Fibroblast of lung (primary cell): ENCODE measurements around the gene NOC4L. TPM values are rescaled to one million over a fixed set of nuclear protein-coding genes. Genes with fewer than 3 reads are reported as not detected.

Source experiments
- DNase-seq, 2 donors: peaks; one replicate each; pipeline versions ENCODE4 v3.0.0 to v3.0.0-alpha.2; 2010; ENCODE audit warnings: low read depth in 2 of 2
- H2AFZ ChIP-seq: 2 replicates; pipeline ENCODE4 v1.5.1; 2012; ENCODE audit warnings: low read length, control low read depth, inconsistent platforms
- H3K27ac ChIP-seq: 2 replicates; pipeline ENCODE4 v1.5.1; 2011; ENCODE audit warnings: low read length, control low read depth; ENCODE audit not compliant: insufficient read depth
- H3K27me3 ChIP-seq: 2 replicates; pipeline ENCODE4 v1.5.1; 2011; ENCODE audit warnings: mild to moderate bottlenecking, low read length; ENCODE audit not compliant: control insufficient read depth, insufficient read depth
- H3K36me3 ChIP-seq: 2 replicates; pipeline ENCODE4 v1.5.1; 2011; ENCODE audit warnings: low read length; ENCODE audit not compliant: control insufficient read depth, insufficient read depth
- H3K4me1 ChIP-seq: 2 replicates; pipeline ENCODE4 v1.5.1; 2011; ENCODE audit warnings: low read length; ENCODE audit not compliant: control insufficient read depth, insufficient read depth; ENCODE audit errors: extremely low read depth
- H3K4me2 ChIP-seq: 2 replicates; pipeline ENCODE4 v1.5.1; 2011; ENCODE audit warnings: low read length, control low read depth; ENCODE audit not compliant: insufficient read depth; ENCODE audit errors: extremely low read depth
- H3K4me3 ChIP-seq, 4 experiments: fragments of 200-600 bp in 1 of 4; sonication (generic) in 1 of 4; replicated peaks in 1 of 4; 2 replicates each; pipeline ENCODE4 v1.5.1; 2011 to 2016; ENCODE audit warnings: low read length in 4 of 4, low read depth in 3 of 4, mild to moderate bottlenecking in 3 of 4, control low read depth in 2 of 4, inconsistent platforms in 1 of 4, mixed read lengths in 1 of 4; ENCODE audit not compliant: insufficient read depth in 1 of 4; ENCODE audit errors: control extremely low read depth in 1 of 4
- H3K79me2 ChIP-seq: 2 replicates; pipeline ENCODE4 v1.5.1; 2012; ENCODE audit warnings: mild to moderate bottlenecking, low read length, inconsistent platforms; ENCODE audit not compliant: control insufficient read depth, insufficient read depth
- H3K9ac ChIP-seq: 2 replicates; pipeline ENCODE4 v1.5.1; 2011; ENCODE audit warnings: mild to moderate bottlenecking, low read length, control low read depth; ENCODE audit not compliant: insufficient read depth
- H3K9me3 ChIP-seq: 2 replicates; pipeline ENCODE4 v1.5.1; 2012; ENCODE audit warnings: low read depth, low read length; ENCODE audit not compliant: control insufficient read depth, insufficient read depth
- H4K20me1 ChIP-seq: 2 replicates; pipeline ENCODE4 v1.5.1; 2011; ENCODE audit warnings: low read length; ENCODE audit not compliant: control insufficient read depth, insufficient read depth; ENCODE audit errors: extremely low read depth
- EZH2 ChIP-seq: IDR thresholded peaks from 2 replicates; pipeline ENCODE4 v1.5.1; 2012; ENCODE audit warnings: low read length, control low read depth, mild to moderate bottlenecking; ENCODE audit errors: missing control alignments
- polyA plus RNA-seq, 2 donors: library from polyadenylated mRNA; depleted of rRNA in 1 of 2; stranded (reverse) in 1 of 2; unstranded in 1 of 2; fragments of >200 nt; gene quantifications; 2 replicates each; pipeline ENCODE4 v1.2.1, GENCODE V29; 2011 to 2012; ENCODE audit warnings: missing spikeins in 1 of 2
- total RNA-seq: library from RNA; depleted of rRNA; stranded (reverse); fragments of >200 nt; gene quantifications from 2 replicates; pipeline ENCODE4 v1.2.1, GENCODE V29; 2014
- TF ChIP-seq, protein P1 (sequence below), 2 donors: IDR thresholded peaks in 1 of 2; conservative IDR thresholded peaks in 1 of 2; 1 replicate in 1 of 2; 2 replicates in 1 of 2; pipeline ENCODE4 v1.5.1; 2011 to 2012; ENCODE audit warnings: low read length in 2 of 2, control low read depth in 1 of 2, inconsistent platforms in 1 of 2, low read depth in 1 of 2, mild to moderate bottlenecking in 1 of 2

NOC4L gene
- total and polyA plus RNA-seq, 2 donors (not counting 1 experiment from before 2014, with no cell fraction given), result 3.0 to 6.8 TPM

DNA sequence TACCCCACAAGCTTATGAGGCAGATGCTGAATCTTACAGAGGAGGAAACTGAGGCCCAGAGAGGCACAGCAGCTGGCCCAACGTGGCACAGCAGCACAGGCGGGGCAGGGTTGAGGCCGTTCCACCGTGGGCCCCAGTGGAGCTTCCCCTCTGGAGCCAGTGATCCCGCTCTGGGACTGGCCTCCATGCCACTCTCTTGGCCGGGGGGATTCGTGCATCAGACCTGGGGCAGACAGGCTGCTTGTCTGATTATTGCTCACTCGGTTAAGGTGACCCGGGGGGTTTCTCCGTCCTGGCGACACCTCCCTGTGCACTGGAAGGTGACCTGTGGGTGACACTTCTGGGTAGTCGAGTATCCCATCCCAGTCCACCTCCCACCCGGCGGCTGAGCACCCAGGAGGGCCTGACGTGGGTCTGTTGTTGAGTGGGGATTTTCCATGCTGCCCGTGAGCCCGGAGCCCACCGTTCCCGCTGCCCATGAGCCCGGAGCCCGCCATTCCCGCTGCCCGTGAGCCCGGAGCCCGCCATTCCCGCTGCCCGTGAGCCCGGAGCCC lies 27.8 kb downstream of the NOC4L start:
- TF ChIP-seq EZH2, result no peak
- TF ChIP-seq, protein P1, sequence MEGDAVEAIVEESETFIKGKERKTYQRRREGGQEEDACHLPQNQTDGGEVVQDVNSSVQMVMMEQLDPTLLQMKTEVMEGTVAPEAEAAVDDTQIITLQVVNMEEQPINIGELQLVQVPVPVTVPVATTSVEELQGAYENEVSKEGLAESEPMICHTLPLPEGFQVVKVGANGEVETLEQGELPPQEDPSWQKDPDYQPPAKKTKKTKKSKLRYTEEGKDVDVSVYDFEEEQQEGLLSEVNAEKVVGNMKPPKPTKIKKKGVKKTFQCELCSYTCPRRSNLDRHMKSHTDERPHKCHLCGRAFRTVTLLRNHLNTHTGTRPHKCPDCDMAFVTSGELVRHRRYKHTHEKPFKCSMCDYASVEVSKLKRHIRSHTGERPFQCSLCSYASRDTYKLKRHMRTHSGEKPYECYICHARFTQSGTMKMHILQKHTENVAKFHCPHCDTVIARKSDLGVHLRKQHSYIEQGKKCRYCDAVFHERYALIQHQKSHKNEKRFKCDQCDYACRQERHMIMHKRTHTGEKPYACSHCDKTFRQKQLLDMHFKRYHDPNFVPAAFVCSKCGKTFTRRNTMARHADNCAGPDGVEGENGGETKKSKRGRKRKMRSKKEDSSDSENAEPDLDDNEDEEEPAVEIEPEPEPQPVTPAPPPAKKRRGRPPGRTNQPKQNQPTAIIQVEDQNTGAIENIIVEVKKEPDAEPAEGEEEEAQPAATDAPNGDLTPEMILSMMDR (conservative IDR thresholded peaks at IDR 0.05 in 1 of 2, IDR thresholded peaks at IDR 0.05 in 1 of 2; ENCODE audit: low read depth in 1 of 2, low read length in 2 of 2), result no peak
- no peaks in the 10 kb centered on the region for H3K79me2 ChIP-seq
- DNase-seq, result no peak
- peaks cover 10% of the 10 kb centered on the region for H3K27me3 ChIP-seq
- H3K36me3 ChIP-seq, result no peaks in the 10 kb centered on the region
- no peaks in the 10 kb centered on the region for H3K4me1 ChIP-seq
- H2AFZ ChIP-seq, result no peak overlapping the region
- no peaks in the 10 kb centered on the region for H4K20me1 ChIP-seq
- no peaks in the 10 kb centered on the region for H3K9me3 ChIP-seq
- H3K4me3 ChIP-seq, result no peak overlapping the region
- H3K9ac ChIP-seq, result no peak overlapping the region
- no peak overlapping the region for H3K4me2 ChIP-seq
- no peak overlapping the region for H3K27ac ChIP-seq

DNA sequence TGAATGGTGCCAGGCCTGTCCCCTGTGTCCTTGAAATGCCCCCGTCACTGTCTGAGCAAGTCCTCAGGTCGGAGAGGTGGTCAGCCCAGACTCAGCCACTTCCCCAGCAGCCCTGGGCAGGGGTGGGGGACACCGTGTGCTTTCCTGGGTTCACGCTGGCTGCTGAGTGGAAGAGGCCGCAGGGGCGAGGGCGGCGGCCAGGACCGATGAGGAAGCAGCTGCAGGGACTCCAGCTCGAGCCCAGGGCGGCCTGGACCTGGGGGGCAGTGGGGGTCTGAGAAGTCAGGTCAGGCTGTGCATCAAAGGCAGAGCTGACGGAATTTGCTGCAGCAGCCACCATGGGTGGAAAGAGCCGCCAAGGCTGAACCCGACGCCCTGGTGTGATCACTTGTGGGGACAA lies 28.4 kb downstream of the NOC4L start:
- no peak for TF ChIP-seq EZH2
- TF ChIP-seq, protein P1 (conservative IDR thresholded peaks at IDR 0.05 in 1 of 2, IDR thresholded peaks at IDR 0.05 in 1 of 2; ENCODE audit: low read depth in 1 of 2, low read length in 2 of 2), result no peak
- Histone ChIP-seq H3K9me3 (no peaks in the 10 kb centered on the region), H3K27ac (no peak overlapping the region), H3K79me2 (no peaks in the 10 kb centered on the region), H3K4me1 (no peaks in the 10 kb centered on the region), H2AFZ (no peak overlapping the region), H3K9ac (no peak overlapping the region), H3K36me3 (no peaks in the 10 kb centered on the region), H3K4me3 (no peak overlapping the region), H3K4me2 (no peak overlapping the region), H3K27me3 (peaks cover 14% of the 10 kb centered on the region), H4K20me1 (no peaks in the 10 kb centered on the region)
- no peak for DNase-seq

DNA sequence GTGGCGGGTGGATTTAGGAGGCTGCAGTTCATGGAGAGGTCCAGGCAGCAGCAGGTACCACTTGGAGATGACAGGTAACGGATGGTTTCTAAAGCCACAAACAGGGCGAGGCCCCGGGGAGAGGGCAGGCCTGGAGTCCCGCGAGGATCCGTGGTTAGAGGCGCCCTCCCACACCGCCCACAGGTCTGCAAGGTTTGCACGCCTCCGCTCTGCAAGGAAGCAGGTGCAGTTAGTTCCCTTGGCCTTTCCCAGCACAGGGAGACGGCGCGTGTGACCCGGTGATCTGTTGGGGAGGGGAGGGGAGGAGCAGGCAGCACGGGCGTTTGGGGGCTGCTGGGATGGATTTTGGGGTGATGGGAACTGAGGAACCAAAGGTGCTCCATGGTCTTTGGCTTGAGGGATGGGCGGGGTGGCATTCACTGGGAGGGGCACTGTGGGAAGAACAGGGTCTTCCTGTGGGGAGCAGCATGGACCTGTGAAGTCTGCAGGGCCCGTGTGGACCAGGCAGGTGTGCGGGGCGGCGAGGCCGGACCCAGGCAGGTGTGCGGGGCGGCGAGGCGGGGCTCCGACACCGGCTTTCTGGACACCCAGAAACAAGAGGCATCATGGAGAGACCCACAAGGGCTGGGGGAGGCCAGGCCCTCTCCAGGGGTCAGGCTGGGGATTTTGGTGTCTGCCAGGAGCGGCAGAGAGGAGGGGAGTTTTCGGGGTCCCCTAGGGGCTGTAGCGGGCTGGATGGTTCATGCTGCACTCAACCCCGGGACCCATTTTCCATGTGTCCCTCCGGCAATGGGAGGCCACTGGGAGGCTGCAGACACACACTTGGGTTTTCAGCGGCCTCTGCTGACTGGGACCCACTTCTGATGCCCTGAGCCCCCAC lies 29.1 kb downstream of the NOC4L start:
- Histone ChIP-seq H3K79me2 (no peaks in the 10 kb centered on the region), H3K9me3 (no peaks in the 10 kb centered on the region), H3K9ac (no peak overlapping the region), H3K36me3 (no peaks in the 10 kb centered on the region), H3K27me3 (peaks cover 14% of the 10 kb centered on the region), H3K4me3 (no peak overlapping the region), H2AFZ (no peak overlapping the region), H3K27ac (no peak overlapping the region), H3K4me2 (no peak overlapping the region), H3K4me1 (no peaks in the 10 kb centered on the region), H4K20me1 (no peaks in the 10 kb centered on the region)
- no peak for TF ChIP-seq EZH2
- TF ChIP-seq, protein P1 (conservative IDR thresholded peaks at IDR 0.05 in 1 of 2, IDR thresholded peaks at IDR 0.05 in 1 of 2; ENCODE audit: low read depth in 1 of 2, low read length in 2 of 2), result no peak
- no peak for DNase-seq
